Endothelial cell of hepatic sinusoid (primary cell): Measurements from ENCODE around the gene MINDY3.
"Not testable (repeated sequence)": the region's sequence is repeated elsewhere in the genome, so short reads cannot be mapped to it uniquely, and the experiment has no call there.

Experiments
- in situ Hi-C: cut with HindIII; loops from 2 replicates; pipeline ENCODE4 v1.10.0; 2017; ENCODE audit warnings: low sequenced_read_pairs

The MINDY3 gene

GRCh38 chr10:15858861-15859281 is 1.4 kb downstream of the MINDY3 start:
- in situ Hi-C loops: no loop called here

GRCh38 chr10:15857107-15857575 is 3.2 kb downstream of the MINDY3 start:
- in situ Hi-C loops: no loop called here

GRCh38 chr10:15856328-15857015 is 3.8 kb downstream of the MINDY3 start:
- in situ Hi-C loops: no loop called here

- in situ Hi-C loops: no loop called here
Measured at GRCh38 chr10:15853800-15854199, 6.5 kb downstream of the MINDY3 start.

GRCh38 chr10:15852111-15852557 is 8.2 kb downstream of the MINDY3 start:
- in situ Hi-C loops: no loop called here

- in situ Hi-C loops: not testable (repeated sequence)
Measured at GRCh38 chr10:15850337-15850978, 9.8 kb downstream of the MINDY3 start.

- in situ Hi-C loops: no loop called here
Measured at GRCh38 chr10:15849316-15849715, 11.0 kb downstream of the MINDY3 start.

- in situ Hi-C loops: no loop called here
Measured at GRCh38 chr10:15847481-15847880, 12.8 kb downstream of the MINDY3 start.

- in situ Hi-C loops: no loop called here
Measured at GRCh38 chr10:15844517-15844916, 15.8 kb downstream of the MINDY3 start.

GRCh38 chr10:15843695-15844094 is 16.6 kb downstream of the MINDY3 start:
- in situ Hi-C loops: no loop called here

- in situ Hi-C loops: no loop called here
Measured at GRCh38 chr10:15842556-15843169, 17.6 kb downstream of the MINDY3 start.

- in situ Hi-C loops: no loop called here
Measured at GRCh38 chr10:15841696-15842095, 18.6 kb downstream of the MINDY3 start.

GRCh38 chr10:15836807-15837206 is 23.5 kb downstream of the MINDY3 start:
- in situ Hi-C loops: no loop called here

- in situ Hi-C loops: no loop called here
Measured at GRCh38 chr10:15829495-15829894, 30.8 kb downstream of the MINDY3 start.

GRCh38 chr10:15824498-15824897 is 35.8 kb downstream of the MINDY3 start:
- in situ Hi-C loops: no loop called here

GRCh38 chr10:15822131-15822530 is 38.2 kb downstream of the MINDY3 start:
- in situ Hi-C loops: no loop called here

GRCh38 chr10:15821046-15821683 is 39.1 kb downstream of the MINDY3 start:
- in situ Hi-C loops: no loop called here

GRCh38 chr10:15817409-15818046 is 42.8 kb downstream of the MINDY3 start:
- in situ Hi-C loops: no loop called here

GRCh38 chr10:15815242-15815885 is 44.9 kb downstream of the MINDY3 start:
- in situ Hi-C loops: no loop called here

GRCh38 chr10:15814565-15814964 is 45.7 kb downstream of the MINDY3 start:
- in situ Hi-C loops: no loop called here
